H54 (cell line): ENCODE measurements around the gene SSTR5.

Experiments
- DNase-seq: peaks from one replicate; pipeline ENCODE4 v3.0.0; 2011; ENCODE audit warnings: low spot score, mixed read lengths; ENCODE audit not compliant: insufficient read length
- FAIRE-seq: peaks from 3 replicates; lab custom pipeline; 2011; peaks lifted over from hg19 to GRCh38; lab: Jason Lieb, UNC
- POLR2A ChIP-seq: IDR thresholded peaks from 2 replicates; pipeline ENCODE4 v1.6.1; 2011; ENCODE audit warnings: low read depth, mild to moderate bottlenecking, low read length

Gene SSTR5

GRCh38 chr16:1054660-1055556, 17.6 kb upstream of the SSTR5 start:
- FAIRE-seq (no peak), DNase-seq (no peak)
- no peak for TF ChIP-seq POLR2A

GRCh38 chr16:1055557-1055924, 17.0 kb upstream of the SSTR5 start:
- no peak for TF ChIP-seq POLR2A
- DNase-seq (no peak), FAIRE-seq (no peak)

- no peak for TF ChIP-seq POLR2A
- no peak for FAIRE-seq
These were observed 16.4 kb upstream of the SSTR5 start for GRCh38 chr16:1056196-1056595.

GRCh38 chr16:1057252-1057932, 15.2 kb upstream of the SSTR5 start:
- no peak for TF ChIP-seq POLR2A
- no peak for DNase-seq
- FAIRE-seq = no peak

More at GRCh38 chr16:1056196-1056595, 16.4 kb upstream of the SSTR5 start:
- no peak for DNase-seq

GRCh38 chr16:1058216-1058615, 14.3 kb upstream of the SSTR5 start:
- no peak for DNase-seq
- no peak for FAIRE-seq
- no peak for TF ChIP-seq POLR2A

GRCh38 chr16:1059310-1059709, 13.2 kb upstream of the SSTR5 start:
- no peak for TF ChIP-seq POLR2A
- FAIRE-seq = no peak
- DNase-seq = no peak

GRCh38 chr16:1060416-1061340, 11.9 kb upstream of the SSTR5 start:
- TF ChIP-seq POLR2A = no peak
- DNase-seq = no peak
- no peak for FAIRE-seq

- no peak for DNase-seq
- TF ChIP-seq POLR2A = no peak
- no peak for FAIRE-seq
These were observed 10.6 kb upstream of the SSTR5 start for GRCh38 chr16:1061769-1062505.

GRCh38 chr16:1062895-1063294, 9.7 kb upstream of the SSTR5 start:
- no peak for TF ChIP-seq POLR2A
- DNase-seq (no peak), FAIRE-seq (no peak)

- TF ChIP-seq POLR2A = no peak
- DNase-seq (no peak), FAIRE-seq (no peak)
These were observed 8.8 kb upstream of the SSTR5 start for GRCh38 chr16:1063728-1064127.

GRCh38 chr16:1065469-1066128, 6.9 kb upstream of the SSTR5 start:
- DNase-seq (no peak), FAIRE-seq (no peak)
- TF ChIP-seq POLR2A = no peak

GRCh38 chr16:1066584-1067172, 5.9 kb upstream of the SSTR5 start:
- TF ChIP-seq POLR2A = no peak
- no peak for FAIRE-seq
- DNase-seq = no peak
